GM19397 (cell line): Measurements from ENCODE around the gene HSD11B2.
A peak's percentile ranks its signal among the peaks of the same experiment; 100 is the strongest.
"Not testable (repeated sequence)": the region's sequence is repeated elsewhere in the genome, so short reads cannot be mapped to it uniquely, and the experiment has no call there.

Experiments used
- ATAC-seq: cut with Tn5 transposase; IDR thresholded peaks from one replicate; pipeline ENCODE4 v1.9.1; 2021; ENCODE audit warnings: mild to moderate bottlenecking, moderate library complexity; ENCODE audit not compliant: unreplicated experiment

HSD11B2 gene

DNA sequence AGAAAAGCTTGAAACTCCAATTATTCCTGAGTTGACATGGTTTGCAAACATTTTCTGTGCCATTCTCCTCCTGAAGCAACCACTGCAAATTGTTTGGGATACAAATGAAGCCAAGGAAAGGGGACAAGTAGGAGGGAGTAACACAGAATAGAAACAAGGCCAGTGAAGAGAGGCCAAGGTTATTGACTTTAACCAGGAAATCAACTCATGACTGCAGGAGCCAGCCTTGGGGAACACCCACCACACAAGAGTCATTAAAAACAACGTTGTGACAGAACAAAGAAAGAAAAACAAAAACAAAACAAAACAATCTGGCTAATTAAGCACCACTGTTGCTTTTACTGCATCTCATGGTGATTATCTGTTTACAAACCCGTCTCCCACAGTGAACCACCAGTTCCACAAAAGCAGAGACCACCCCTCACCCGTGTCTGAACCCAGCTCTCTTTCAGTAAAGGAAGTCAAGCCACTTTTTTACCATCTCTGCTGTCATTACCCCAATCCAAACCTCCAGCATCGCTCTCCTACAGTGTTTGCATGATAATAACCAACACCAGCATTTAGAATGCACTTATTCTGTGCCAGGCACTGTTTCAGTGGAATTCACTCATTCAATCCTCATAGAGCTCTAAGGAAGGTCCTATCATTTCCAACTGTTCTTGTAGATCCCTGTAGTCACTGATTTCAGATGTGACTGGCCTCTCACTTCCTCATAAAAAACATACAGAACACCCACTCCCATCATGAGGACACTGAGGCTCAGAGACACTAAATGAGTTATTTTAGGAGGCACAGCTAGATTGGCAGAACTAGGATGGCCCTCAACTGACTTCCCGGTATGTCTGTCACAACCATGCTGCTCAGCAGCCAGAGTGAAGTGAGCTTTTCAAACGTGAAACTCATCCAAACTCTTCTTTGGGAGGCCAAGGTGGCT, 16.7 kb upstream of the HSD11B2 start:
- no peak for ATAC-seq

DNA sequence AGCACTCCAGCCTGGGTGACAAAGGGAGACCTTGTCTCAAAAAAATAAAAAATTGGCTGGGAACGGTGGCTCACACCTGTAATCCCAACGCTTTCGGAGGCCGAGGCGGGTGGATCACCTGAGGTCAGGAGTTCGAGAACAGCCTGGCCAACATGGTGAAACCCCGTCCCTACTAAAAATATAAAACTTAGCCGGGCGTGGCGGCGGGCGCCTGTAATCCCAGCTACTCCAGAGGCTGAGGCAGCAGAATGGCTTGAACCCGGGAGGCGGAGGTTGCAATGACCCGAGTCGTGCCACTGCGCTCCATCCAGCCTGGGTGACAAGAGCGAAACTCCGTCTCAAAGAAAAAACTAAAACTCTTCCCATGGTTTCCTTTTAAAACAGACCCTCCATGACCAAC, 15.5 kb upstream of the HSD11B2 start:
- not testable (repeated sequence) for ATAC-seq

DNA sequence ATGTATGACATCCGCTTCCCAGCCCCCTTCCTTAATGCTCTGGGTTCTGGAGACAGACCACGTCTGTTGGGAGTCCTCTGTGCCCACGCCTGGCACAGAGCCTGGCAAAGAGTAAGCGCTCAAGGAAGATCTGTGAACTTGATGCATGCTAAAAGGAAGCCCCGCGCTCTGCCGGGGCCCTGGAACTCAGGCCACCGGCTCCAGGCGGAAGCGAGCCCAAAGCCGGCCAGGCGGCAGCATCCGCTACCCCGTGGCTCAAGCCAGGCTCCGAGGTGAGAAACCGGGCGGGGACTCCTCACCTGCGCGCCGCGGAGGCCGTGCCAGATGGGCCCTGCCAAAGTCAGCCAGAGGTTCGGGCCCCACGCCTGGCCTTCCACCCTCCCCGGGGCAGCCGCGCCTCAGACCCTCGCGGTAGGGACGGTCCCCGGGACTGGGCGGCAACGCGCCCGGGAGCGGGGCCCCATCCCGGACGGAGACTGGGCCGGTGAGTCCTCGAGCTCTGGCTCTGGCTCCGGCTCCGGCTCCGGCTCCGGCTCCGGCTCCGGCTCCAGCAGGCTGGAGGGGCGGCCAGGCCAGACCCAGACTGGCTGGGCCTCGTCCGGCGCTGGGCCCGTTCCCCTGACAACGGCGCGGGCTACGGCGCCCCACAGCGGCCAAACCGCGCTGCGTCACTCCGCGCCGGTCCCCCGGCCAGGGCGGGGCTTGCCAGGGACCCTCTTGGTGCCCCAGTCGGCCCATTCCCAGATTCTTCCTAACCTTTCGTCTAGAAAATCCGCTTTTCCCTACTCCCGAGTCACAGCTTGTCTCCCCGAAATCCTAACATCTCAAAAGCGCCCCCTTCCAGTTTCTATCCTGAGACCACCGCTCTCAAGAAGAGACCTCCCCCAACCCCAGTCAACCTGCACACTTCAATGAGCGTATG, 14.8 kb upstream of the HSD11B2 start, which contains the start of gene ZDHHC1:
Gene ZDHHC1, minus strand, starts transcription at position 606 of the 922 bp plus-strand sequence. CDS start 8,702 bp downstream, outside the sequence.
- ATAC-seq, result peak; percentile 62

DNA sequence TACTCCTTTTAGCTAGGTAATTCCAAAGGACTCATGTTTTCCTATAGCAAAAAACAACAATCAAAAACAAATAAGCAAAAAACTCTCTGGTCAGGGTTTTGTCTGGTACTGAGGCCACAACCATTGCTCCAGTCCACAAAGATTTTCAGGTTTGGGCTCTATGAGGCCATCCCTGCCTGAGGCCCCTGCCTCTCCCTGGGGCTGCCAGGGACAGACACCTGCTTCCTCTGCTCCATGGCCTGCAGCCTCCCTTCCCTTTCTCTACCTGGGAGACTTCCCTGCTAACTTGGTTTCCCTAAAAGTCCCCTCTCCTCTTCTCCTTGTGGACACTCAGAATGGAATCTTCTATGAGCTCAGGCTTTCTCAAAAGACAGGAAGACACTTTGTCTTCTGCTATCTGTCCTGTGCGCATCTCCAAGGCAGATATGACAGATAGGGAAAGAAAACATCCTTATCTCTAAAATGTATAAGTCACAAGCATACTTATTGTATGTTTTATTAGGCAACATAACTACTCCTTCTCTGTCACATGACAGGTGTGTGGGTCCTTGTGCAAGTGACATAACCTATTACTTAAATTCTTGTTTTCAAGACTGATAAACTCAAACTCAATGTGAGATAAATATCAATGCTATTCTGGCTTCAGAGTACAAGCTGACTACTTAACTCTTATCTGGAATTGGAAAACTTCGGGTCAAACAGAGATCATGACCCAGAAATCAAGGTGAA, 13.4 kb upstream of the HSD11B2 start:
- ATAC-seq, result no peak

DNA sequence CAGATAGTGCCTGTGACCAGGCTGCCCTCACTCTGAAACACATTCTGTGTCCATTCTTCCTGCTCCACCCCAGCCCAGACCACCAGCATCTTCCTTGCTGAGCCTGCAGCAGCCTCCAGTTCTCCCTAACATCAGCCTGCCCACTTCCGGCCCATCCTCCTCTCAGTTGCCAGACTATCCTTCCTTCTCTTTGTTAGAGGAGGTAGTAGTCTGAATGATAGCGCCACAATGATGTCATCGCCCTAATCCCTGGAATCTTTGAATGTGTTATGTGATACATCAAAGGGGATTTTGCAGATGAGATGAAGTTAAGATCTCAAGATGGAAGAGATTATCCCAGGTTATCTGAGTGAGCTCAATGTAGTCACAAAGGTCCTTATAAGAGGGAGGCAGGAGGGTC, 11.4 kb upstream of the HSD11B2 start:
- no peak for ATAC-seq

DNA sequence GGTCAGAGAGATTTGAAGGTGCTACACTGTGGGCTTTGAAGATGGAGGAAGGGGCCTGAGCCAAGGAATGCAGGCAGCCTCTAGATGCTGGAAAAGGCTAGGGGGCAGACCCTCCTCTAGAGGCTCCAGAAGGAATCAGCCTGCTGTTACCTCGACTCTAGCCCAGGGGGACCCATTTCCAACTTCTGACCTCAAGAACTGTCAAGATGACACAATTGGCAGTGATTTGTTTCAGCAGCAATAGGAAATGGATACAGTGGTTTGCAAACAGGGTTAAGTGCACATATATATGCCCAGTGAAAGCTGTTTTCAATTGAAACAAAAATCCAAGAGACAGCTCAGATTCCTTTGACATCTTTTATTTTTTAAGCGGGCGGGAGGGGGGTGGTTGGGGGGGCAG, 11.0 kb upstream of the HSD11B2 start:
- no peak for ATAC-seq

DNA sequence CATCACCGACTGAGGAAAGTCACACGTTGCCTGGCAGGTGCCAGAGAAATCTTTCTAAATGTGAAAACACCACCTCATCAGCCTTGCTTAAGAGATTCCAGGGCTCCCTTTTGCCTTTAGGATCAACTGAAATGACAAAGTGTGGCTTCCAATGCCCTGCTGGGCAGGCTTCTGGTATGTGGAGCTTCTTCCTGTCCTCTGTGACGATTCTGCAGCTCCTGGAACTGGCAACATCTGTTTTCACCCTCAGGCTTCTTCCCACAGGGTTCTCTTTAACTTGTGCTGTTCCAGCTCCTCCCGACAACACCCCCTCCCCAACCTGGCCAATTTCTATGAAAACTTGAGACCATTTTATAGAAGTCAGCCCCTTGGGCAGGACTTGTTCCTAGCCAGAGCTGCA, 9.9 kb upstream of the HSD11B2 start:
- ATAC-seq, result no peak

DNA sequence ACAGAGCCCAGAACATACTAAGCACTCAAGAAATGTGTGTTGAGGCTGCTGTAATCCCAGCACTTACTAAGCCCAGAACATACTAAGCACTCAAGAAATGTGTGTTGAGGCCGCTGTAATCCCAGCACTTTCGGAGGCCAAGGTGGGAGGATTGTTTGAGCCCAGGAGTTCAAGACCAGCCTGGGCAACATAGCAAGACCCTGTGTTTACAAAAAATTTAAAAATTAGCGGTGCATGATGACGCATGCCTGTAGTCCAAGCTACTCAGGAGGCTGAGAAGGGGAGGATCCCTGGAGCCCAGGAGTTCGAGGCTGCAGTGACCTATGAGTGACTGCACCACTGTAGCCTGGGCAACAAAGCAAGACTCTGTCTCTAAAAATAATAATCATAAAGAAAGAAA, 7.9 kb upstream of the HSD11B2 start:
- ATAC-seq, result no peak

DNA sequence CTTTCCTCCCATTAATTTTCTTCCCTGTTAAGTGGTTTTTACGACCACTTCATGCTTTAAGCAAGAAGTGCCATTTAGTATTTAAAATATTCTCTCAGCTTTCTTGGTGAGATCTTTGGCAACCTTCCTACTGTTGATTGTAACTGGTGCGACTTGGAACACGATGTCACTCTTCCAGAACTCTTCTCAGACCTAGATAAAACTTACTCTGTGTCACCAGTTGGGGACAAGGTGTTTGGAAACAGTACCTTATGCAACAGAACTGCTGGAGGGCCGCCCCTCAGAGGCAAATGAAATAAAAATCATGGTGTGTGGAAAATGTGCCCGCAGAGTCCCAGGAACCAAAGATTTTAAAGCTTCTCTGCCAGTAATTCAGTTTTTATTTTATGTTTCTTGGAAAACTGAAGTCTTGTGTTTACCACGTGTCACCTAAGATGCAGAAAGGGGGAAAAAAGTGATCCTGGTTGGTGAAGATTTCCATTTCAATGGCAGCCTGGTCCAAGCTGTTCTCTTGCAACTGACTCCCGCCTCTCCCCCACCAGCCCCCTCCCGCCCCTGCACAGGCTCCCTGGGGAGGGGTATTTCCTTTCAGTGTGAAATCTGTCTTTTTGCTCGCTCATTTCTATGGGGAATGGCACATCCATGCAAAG, 7.2 kb upstream of the HSD11B2 start:
- no peak for ATAC-seq

DNA sequence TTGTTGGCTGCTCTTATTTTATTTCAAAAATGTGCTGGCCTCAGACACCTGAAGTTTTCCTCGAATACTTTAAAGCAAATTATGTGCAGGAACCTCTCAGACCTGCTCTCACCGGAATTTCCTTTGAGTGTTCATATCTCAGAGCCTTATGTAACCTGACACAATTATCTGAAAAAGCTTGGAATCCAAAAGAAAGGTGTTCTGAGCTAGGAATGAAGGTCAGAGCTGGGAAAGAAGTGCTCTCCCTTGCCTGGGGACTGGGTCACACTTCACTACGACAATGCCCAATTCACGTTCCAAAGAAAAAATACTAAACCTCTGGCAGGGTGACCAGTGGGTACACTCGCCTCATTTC, 6.7 kb upstream of the HSD11B2 start:
- ATAC-seq, result no peak

DNA sequence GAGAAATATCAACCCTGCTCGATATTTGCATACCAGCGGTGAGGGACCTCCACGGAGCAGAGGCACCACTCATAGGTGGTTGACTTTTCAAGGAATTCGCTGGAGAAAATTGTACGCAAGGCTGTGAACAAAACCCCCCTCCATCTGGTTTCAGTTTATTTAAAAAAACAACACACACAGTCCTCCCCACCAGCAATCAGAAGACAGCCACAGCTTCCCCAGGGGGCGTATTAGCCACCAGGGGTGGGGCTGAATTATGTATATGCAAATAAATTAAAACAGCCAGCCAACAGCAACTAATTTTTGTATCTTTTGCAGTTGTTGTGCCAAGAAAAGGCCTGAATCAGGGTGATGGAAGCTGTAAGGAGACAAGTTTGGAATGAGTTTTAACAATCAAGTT, 5.9 kb upstream of the HSD11B2 start:
- ATAC-seq, result no peak

DNA sequence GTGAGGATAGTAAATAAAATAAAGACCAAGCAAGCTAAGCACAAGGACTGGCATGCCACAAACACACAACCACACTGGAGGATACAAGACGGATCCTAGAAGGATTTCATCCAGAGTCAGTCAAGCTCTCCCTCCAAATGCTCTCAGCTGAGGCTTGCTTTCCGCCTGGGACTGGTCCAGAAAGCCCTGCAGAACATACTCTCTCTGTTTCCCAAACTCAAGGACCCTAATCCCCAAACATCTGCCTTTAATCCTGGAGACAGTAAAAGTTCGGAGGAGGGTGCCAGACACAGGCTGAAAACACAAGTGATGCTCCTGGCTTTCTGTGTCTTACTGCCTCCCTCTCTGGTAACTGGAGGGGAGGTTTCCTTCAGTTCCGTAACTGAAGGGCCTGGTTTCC, 5.3 kb upstream of the HSD11B2 start:
- ATAC-seq, result no peak

DNA sequence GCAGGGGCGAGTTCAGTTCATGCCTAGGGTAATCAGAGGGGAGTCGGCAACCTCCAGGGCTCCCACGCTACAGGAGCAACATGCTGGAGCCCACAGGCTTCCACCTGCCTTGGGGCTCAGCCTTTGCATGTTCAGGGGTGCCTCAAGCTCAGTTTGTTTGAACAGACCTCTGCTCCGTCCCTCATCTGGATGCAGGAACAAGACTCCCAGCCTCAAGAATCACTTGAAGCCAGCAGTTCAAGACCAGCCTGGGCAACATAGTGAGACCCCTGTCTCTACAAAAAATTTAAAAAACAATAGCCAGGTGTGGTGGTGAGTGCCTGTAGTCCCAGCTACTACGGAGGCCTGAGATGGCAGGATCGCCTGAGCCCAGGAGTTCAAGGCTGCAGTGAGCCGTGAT, 4.9 kb upstream of the HSD11B2 start:
- no peak for ATAC-seq

DNA sequence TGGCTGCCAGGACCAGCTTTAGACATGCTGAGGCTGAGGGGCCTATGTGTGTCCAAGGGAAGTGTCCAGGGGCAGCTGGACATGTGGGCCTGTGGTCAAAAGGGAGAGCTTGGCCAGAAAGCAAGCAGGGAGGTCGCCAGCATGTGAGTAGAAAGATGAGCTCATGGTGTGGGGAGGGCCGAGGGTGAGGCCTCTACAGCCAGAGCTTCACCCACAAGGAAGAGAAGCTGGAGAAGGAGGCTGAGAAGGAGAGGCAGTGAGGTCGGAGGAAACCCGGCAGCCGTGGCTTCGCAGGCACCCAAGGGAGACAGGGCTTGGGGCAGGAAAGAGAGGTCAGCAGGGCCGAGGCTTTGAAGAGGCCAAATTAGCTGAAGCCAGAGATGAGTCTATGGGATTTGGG, 4.0 kb upstream of the HSD11B2 start:
- ATAC-seq, result no peak

DNA sequence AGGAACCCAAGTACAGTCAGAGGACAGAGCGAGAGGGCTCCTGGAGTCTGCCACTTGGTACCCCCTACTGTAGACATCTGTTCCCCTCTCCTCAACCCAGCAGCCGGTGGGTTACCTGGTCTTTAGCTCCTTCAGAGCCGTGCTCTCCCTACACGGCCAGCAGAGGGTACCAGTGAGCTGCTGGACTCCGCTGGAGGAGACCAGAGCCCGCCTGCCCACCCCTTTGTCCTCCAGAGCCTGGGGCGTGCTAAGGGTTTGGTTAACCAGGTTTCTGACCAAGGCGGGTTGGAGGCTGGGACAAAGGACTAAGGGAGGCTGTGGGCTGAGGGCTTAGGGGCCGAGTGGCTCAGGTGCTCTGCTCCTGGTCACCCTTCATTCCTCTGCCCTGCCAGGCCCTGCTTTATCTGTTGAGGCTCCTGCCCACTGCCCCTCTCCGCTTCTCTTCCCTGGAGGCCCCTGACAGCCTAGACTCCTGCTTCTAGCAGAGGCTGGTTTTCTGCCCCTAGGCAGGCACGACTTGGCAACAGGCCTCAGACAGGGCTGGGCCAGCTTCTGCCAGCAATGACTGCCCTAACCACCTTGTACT, 2.7 kb upstream of the HSD11B2 start:
- ATAC-seq, result no peak

DNA sequence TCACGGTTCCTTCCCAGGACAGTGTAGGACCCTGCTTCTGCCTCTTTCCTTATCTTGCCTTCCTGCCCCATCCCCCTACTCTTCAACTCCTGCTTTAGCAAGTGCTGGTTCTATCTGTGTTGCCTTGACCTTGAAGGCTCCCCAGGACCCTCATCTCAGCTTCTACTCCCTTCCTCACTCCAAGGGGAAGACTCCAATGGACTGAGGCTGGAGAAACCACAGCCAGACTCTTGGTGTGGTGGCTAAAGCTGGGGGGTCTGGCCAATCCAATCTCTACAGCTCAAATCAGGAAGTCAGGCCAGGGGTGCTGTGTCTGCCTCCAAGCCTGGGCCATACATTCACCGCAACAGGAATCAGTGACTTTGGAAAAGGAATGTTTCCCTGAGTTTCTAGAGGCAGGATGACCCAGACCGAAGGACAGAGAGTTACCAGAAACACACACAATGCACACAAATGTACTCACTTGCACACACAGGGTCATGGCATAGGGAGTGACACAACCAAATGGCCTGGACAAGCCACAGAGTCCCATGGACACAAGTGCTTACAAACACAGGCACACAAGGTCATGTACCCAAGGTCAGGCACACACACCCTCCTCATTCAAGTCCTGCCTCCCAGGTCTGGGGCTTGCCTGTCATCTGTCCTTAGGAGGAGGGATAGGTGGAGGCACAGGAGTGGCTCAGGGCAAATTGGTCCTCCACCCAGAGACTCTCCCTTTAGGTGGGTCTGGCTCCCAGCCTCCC, 1.7 kb upstream of the HSD11B2 start:
- no peak for ATAC-seq

DNA sequence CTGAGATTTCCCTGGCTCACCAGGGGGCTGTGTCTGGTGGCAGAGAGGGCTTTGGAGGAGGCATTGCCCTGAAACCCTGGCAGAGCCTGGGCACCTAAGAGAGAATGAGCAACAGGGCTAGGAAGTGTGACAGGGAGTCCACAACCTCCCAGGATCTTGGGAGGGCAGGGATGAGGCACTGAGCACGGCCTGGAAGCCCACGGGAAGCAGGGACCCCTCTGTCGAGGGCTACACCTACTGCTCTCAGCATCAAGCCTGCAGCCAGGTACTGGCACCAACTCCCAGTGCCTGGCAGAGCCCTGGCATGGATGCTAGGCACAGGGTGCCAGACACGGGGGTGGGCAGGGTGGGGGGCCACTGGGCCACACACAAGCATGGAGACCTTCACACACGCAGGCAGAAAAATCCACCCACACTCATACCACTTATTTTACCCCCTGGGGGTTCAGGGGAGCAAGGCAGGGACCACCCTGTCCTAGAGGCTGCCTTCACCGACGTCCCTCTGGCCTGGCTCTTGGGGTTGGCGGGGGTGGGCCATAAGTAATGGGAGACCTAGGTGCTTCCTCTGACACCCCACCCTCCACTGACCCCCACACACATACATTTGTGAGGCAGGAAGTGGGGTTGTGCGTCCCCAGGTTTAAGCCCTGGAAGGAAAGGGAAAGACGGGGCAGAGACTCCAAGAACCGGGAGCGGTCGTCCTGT, 970 bp upstream of the HSD11B2 start:
- no peak for ATAC-seq

DNA sequence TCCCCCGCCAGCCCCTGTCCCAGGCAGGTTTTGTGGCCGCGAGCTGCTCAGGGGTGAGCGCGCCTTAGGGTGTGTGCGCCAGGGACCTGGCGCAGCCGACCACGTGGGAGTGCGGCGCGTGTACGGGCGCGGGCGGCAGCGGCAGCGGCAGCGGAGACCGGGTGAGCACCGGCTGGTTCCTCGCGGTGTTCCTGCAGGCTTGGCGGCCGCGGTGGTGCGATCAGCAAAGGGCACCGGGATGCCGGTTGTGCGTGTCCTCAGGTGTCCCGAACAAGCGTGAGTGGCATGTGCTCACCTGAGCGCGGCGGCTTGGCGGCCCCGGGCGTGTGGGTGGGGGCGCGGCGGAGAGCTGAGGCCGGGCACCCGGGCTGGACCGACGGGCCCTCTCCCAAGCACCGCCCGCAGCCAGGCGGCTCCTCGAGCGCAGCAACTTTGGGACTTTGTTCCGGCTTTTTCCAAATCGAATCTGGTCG, 381 bp upstream of the HSD11B2 start:
- no peak for ATAC-seq
